GM19035 (cell line): ENCODE data around the gene TMEM205.
A peak's percentile ranks its signal among the peaks of the same experiment; 100 is the strongest.
"Not testable (repeated sequence)": the region's sequence is repeated elsewhere in the genome, so short reads cannot be mapped to it uniquely, and the experiment has no call there.

Experiments used
- ATAC-seq: cut with Tn5 transposase; IDR thresholded peaks from one replicate; pipeline ENCODE4 v1.9.1; 2021; ENCODE audit not compliant: unreplicated experiment

TMEM205 gene

DNA sequence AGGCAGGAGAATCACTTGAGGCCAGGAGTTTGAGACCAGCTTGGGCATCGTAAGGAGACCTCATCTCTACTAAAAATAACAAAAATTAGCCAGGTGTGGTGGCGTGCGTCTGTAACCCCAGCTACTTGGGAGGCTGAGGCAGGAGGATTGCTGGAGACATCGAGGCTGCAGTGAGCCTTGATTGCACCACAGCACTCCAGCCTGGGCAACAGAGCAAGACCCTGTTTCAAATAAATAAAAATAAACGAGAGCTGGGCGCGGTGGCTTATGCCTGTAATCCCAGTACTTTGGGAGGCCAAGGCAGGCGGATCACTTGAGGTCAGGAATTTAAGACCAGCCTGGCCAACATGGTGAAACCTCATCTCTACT is 6.0 kb downstream of the TMEM205 start:
- ATAC-seq = not testable (repeated sequence)

DNA sequence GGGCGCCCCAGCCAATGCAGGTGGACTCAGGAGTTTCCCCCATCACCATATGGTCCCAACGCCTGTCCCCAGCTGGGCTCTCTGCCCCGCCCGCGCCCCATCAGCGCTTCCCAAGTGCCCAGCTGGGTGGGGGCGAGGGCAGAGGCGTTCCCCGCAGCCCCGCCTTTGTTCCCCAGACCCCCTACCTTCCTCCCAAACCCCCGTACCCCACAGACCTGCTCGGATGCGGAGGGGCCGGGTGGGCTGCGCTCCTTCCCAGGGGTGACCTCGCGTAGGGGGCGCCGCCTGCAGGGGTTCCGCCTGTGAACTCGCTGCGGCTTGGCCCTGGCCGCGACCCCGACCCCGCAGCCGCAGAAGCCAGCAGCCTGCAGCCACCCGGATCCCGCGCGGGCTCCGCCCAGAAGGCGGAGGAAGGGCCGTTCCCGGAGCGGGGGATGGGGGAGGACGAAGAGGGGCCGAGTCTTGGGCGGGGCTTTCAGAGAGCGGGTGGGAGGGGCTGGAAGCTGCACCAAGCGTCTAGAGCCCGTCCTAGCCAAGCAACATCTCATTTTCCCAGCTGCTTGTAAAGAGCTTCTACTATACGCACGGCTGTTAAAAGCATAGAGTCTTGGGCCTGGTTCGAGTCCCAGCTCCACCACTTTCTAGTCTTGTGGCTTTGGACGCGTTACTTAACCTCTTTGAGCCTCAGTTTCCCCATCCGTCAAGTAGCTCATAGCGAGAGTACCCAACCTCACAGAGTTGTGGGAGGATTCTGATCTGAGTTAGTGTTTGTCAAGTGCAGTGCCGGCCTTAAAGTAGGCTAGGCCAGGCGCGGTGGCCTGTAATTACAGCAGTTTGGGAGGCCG is 6.6 kb downstream of the TMEM205 start, which contains the start of gene RAB3D:
Gene RAB3D (minus strand): TSS at position 404 of the 845 bp plus-strand sequence. CDS start 2,258 bp downstream, outside the sequence.
- ATAC-seq = peak; percentile 71

DNA sequence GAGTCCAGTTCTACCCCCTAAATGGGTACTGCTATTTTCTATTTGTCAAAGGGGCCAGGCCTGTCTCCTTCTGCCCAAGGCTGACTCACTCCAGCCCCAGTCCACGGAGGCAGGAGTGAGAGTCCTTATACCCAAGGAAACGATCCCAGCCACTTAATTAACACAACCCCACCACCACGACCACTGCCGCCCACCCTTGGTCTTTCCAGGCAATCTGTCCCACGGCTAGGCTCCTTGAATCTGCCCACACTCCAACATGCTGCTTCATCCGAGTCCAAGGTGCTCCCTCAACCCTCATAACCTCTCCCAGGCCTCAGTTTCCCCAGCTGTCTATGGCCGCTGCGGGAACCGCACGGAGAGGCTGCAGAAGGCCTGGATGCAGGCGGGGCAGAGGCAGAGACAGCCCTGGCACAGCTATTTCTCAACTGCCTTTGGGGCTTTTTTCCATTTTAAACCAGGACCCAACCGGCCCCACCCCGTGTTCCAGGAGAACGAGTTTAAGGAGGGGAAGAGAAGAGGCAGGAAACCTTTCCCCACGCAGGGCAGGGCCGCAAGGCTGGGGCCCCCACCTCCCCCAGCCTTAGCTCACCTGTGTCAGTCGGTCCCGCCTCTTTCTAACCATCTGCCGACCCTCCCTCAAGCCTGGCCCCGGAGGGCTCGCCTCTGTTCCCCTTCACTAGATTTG is 7.4 kb downstream of the TMEM205 start:
- no peak for ATAC-seq

DNA sequence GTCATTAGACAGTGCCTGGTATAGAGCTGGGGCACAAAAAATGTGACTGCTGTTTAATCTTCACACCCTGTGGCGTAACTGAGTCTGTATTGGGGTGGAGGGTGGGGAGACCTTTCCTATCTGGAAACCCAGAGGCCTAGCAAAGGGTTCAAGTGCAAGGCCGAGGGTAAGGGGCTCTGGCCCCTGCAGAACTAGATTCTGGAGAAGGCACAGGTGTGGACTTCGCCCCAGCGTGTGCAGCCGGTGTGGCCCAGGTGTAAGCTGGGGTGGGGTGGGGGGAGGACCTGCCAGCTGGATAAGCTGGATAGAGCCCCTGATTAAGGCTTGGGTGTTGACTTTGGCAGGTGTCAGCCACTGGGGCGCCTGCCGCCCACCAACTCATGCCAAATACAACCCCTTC is 7.9 kb downstream of the TMEM205 start:
- ATAC-seq = no peak

DNA sequence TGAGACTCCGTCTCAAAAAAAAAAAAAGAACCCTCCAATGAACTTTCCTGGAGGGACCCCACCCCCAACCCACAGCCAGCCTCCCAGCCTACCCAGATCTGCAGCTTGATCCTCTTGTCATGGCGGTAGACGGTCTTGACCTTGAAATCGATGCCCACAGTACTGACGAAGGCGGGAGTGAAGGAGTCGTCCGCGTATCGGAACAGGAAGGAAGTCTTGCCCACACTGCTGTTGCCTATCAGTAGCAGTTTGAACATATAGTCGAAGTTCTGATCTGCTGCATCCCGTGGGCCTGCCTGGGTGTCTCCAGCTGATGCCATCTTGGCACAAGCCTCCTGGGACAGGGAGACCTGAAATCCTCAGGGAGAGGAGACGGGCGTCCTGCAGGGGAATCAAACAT is 9.0 kb downstream of the TMEM205 start:
- no peak for ATAC-seq

DNA sequence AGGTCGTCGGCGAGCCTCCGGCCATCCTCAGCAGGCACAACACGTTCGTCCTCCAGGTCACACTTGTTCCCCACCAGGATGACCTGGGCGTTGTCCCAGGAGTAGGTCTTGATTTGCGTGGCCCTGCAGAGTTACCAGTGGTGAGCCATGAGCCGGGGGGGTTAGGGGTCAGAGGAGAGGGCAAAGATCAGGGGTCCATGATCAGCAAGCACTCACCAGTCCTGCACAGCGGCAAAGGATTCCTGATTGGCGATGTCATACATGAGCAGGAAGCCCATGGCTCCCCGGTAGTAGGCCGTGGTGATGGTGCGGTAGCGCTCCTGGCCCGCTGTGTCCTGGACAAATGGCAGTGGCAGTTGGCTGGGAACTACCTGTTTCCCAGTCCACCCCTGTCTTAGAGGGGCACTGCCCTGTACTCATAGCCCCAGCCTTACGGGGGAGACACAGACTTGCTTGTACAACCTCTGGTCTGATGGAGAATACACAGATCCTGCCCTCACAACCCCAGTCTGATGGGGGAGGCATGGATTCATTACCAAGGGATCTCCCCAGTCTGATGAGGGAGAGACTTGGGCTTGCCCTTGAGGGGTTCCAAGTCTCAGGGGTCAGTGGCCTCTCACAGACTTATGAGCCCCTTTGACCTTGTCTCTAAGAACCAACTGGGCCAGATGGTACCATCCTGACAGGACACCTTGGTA is 10.5 kb downstream of the TMEM205 start:
- ATAC-seq = no peak

DNA sequence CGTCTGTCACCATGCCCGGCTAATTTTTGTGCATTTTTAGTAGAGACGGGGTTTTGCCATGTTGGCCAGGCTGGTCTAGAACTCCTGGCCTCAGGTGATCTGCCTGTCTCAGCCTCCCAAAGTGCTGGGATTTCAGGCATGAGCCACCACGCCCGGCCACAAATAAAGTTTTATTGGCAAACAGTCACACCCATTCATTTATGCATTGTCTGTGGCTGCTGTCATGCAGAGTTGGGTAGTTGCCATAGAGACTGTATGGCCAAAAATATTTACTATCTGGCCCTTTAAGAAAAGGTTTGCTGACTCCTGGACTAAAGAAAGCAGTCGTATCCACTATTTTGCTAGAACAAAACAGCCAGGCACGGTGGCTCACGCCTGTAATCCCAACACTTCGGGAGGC is 12.2 kb downstream of the TMEM205 start:
- not testable (repeated sequence) for ATAC-seq

DNA sequence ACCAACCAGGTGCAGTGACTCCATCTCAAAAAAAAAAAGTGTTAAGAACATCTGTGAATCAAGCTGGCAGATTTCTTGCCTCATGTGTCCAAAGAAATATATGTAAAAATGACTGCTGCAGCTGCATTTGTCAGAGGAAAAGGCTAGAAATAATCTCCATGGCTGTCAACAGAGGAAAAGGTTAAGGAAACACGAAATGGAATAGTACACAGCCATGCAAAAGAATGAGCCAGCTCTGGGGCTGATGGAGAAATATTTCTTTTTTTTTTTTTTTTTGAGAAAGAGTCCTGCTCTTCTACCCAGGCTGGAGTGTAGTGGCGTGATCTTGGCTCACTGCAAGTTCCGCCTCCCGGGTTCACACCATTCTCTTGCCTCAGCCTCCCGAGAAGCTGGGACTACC is 13.2 kb downstream of the TMEM205 start:
- ATAC-seq = no peak

DNA sequence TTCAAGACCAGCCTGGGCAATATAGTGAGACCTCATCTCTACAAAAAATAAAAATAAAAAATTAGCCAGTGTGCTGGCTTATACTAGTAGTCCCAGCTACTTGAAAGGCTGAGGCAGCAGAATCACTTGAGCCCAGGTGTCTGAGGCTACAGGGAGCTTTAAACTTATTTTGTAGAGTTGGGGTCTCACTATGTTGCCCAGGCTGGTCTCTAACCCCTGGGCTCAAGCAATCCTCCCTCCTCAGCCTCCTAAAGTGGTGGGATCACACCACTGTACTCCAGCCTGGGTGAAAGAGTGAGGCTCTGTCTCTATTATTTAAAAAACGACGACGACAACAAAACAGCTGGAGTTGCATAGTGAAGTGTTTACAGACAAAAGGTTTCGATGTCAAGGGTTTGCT is 14.6 kb downstream of the TMEM205 start:
- ATAC-seq = no peak

DNA sequence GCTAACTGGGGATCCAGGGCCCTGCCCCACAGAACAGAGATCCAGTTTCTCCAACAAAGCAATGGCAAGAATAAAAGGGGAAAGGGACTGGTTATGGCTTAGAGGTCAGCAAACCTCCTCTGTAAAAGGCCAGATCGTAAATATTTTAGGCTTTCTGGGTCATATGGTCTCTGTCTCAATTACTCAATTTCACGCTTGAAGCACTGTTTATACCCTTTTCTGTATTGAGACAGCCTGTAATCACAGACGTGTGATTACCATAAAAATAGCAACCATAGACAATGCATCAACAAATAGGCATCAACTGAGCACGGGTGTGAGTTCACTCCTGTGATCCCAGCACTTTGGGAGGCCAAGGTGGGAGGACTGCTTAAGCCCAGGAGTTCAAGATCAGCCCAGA is 15.9 kb downstream of the TMEM205 start:
- no peak for ATAC-seq

DNA sequence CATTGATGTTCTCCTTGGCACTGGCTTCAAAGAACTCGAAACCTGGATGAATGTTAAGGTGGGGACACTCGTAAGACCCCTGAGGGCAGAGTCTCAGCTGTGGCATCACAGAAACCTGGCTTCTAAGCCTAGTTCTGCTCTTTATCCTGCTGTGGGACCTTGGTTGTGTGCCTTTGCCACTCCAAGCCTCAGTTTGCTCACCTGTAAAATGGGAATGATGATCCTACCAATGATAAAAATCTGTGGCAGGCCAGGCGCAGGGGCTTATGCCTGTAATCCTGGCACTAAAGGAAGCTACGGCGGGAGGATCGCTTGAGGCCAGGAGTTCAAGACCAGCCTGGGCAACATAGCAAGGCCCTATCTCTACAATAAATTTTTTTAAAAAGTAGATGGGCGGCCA is 20.5 kb downstream of the TMEM205 start:
- ATAC-seq = no peak

DNA sequence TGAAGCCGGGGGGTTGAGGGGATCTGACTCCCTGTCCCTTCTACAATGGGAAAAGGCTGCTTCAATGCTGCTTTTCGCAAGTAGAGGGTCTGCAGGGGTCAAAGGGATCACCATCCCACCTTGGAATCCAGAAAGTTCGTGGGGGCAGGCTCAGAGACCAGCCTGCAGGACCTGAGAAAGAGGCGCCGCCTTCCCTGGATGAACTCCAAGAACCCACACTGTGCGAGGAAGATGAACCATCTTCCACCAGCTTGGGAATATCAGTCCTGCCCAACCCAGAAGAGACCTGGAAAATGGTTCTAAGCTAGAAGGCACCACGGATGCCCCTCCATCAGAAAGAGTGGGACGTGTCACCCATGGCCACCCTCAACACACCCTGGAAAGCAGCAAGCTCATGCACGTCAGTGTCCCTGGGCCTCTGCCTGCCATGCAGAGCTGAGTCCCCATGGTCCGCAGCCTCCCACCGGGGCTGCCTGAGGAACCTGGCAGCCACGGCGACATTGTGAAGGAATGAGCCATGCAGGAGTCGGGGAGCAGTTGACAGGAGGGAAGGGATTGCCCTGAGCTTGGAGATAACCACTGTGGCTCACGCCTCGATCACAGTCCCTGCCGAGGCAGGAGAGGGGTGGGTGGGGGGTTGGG is 21.2 kb downstream of the TMEM205 start:
- ATAC-seq = no peak

DNA sequence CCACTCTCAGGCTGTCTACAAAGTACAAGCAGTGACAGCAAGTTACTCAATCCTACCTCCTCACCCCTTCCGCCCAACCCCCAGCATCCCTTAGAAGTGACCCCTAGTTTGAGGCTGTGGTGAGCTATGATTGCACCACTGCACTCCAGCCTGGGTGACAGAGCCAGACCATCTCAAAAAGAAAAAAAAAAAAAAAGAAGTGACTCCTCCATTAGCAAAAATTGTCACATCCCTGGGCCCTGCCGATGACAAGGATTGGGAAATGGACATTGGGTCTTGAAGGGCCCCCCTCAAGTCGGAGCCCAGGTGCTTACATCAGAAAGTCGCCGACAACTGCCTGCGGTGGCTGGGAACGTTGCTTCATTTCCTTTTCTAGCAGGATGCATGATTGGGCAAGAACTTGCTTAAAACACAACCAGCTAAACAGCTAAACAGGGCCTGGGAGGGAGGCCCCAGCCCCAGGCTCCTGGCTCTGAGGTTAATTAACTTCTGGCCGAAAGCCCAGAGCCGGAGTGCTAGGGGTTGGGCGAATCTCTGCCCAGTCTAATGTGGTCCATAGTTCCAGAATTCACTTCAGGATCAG is 21.9 kb downstream of the TMEM205 start:
- ATAC-seq = no peak

DNA sequence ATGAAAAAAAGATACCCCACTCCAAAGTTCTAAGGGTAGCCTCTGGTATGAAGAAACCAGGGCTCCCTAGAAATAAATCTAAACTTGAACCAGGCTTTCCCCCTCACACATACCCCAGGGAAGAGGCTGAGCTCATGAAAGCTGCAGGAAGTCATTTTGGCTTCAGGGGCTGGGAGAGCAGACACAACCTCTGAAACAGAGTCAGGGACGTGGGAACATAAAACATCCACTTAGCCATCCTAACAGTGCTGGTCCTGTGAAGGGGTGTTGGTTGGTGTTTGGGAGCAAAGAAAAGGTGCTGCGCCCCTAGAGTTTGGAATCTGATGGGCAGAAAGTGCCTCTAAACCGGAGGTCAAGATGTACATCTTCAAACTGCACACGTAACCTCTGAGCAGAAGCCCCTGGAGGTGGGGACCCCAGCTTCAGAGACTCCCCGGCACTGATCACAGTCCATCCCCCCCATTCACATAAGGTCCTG is 22.4 kb downstream of the TMEM205 start:
- ATAC-seq = no peak

DNA sequence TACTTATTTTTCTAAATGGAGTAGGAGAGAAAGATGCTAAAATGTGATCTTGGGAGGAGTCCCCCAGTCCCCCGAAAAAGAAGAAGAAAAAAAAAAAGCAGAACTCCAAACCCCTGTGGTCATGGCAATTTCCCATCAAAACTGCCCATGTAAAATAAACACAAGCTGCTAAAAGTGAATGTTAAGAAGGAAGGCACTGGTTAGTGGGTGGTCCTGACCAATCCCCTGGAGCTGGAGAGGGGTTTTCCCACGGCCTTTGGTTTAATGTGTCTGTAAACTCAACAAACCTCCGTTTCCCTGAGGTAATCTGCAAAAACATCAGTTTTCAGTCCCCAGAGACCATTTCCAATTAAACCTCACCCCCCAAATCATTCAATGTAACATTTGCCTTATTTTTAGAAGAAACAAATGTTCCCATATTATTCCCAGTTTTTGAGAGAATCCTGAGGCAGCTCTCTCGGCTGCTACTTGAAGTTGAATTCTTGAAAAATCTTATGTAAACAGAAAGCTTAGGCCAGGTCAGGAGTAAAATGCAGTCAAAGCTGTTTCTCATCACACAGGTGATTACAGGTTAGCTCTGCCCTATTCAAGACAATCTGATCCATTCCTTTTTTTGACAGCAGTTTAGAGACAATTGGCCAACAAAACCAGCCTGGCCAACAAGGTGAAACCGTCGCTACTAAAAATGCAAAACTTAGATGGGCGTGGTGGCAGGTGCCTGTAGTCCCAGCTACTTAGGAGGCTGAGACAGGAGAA is 23.6 kb downstream of the TMEM205 start:
- no peak for ATAC-seq

DNA sequence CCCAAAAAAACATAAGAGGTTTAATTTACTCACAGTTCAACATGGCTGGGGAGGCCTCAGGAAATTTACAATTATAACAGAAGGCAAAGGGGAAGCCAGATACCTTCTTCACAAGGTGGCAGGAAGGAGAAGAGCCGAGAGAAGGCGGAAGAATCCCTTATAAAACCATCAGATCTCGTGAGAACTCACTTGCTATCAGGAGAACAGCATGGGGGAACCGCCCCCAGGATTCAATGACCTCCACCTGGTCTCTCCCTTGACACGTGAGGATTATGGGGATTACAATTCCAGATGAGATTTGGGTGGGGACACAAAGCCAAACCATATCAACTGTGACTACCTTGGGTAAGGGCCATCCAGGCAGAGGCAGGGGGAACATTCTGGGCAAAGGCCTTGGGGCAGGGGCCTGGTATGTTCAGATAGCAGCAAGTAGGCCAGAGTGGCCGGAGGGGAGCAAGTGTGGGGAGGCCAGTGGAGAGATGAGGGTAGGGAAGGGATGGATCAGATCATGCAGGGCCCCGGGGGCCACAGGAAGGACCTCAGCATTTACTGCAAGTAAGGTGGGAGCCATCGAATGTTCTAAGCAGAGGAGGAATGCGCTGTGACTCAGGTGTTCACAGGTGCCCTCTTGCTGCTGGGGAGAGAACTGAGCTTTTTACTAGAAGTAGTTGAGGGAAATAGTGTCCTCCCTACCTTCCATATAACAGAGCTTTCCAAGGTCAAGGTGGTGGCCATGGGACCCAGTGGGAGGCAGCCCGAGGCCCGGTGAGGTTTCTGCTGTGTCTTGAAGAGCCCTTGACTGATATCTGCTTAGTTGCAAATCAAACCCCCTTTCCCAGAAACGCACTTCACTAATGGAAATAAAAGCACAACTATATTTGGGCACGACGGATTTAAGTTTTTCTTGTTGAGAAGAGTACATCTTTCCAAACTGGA is 24.6 kb downstream of the TMEM205 start:
- no peak for ATAC-seq

DNA sequence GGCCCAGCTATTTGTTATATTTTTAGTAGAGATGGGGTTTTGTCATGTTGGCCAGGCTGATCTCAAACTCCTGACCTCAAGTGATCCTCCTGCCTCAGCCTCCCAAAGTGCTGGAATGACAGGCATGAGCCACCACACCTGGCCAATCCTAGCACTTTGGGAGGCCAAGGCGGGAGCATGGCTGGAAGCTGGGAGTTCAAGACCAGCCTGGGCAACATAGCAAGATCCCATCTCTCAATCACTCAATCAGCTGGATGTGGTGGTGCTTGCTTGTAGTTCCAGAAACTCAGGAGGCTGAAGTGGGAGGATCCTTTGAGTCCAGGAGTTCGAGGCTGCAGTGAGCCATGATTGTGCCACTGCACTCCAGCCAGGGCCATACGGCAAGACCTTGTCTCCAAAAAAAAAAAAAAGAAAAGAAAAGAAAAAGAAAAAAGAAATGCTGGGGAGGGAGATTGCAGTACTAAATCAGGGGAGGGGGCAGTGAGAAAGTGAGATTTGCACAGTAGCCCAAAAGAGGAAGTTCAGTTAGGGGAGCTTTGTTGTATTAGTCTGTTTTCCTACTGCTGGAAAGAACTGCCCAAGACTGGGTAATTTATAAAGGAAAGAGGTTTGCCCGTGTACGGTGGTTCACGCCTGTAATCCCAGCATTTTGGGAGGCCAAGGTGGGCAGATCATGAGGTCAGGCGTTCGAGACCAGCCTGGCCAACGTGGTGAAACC is 25.6 kb downstream of the TMEM205 start:
- not testable (repeated sequence) for ATAC-seq

DNA sequence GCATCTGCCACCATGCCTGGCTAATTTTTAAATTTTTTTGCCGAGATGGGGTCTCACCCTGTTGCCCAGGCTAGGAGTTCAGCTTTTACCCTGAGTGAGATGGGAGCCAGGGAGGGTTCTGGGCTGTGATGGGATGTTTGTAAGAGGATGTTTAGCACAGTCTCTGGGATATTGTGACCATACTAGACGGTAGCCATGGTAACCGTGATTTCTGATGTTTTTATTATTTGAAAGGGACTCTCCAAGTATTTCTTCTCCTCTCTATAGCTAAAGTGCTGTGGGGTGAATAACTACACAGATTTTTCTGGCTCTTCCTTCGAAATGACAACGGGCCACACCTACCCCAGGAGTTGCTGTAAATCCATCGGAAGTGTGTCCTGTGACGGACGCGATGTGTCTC is 39.7 kb downstream of the TMEM205 start:
- ATAC-seq = no peak
